Right lobe of liver (tissue), 6 donors: ENCODE results near the gene CLNK. TPM values are rescaled to one million over a fixed set of nuclear protein-coding genes. Genes with fewer than 3 reads are reported as not detected.

Experiments
- ATAC-seq, 4 donors: fragments of 200-7000 bp; cut with Tn5 transposase; one replicate each; pipeline ENCODE4 v1.9.1; 2020; ENCODE audit warnings: mild to moderate bottlenecking in 4 of 4, moderate library complexity in 4 of 4
- DNase-seq, 3 donors: peaks; one replicate each; pipeline ENCODE4 v3.0.0-alpha.2; 2020
- H3K27ac ChIP-seq, 3 donors: fragments of 200-600 bp; one replicate each; pipeline ENCODE4 v1.8.0; 2022
- H3K27me3 ChIP-seq, 2 donors: fragments of 200-600 bp; one replicate each; pipeline ENCODE4 v1.8.0; 2022
- H3K36me3 ChIP-seq, 4 donors: fragments of 200-600 bp; sonication (generic) in 1 of 4; one replicate each; pipeline versions ENCODE4 v1.5.1 to v1.8.0; 2017 to 2022; ENCODE audit warnings: control low read depth in 1 of 4
- H3K4me1 ChIP-seq, 4 donors: fragments of 200-600 bp; sonication (generic) in 1 of 4; one replicate each; pipeline versions ENCODE4 v1.5.1 to v1.8.0; 2017 to 2022; ENCODE audit warnings: control low read depth in 1 of 4
- H3K4me3 ChIP-seq, 3 donors: fragments of 200-600 bp; one replicate each; pipeline ENCODE4 v1.8.0; 2022
- H3K9me3 ChIP-seq, 4 donors: fragments of 200-600 bp; sonication (generic) in 1 of 4; one replicate each; pipeline versions ENCODE4 v1.5.1 to v1.8.0; 2017 to 2022; ENCODE audit warnings: control low read depth in 1 of 4
- POLR2A ChIP-seq: fragments of 450-650 bp; IDR thresholded peaks from one replicate; pipeline ENCODE4 v1.6.1; 2017; ENCODE audit warnings: antibody characterized with exemption, mild to moderate bottlenecking
- WGBS: methylation state at CpG from one replicate; pipeline ENCODE4 v1.1.6; 2018; ENCODE audit warnings: low coverage, low lambda C conversion rate; ENCODE audit not compliant: insufficient coverage; ENCODE audit errors: missing lambda C conversion rate; 5-methylcytosine and 5-hydroxymethylcytosine counted together
- intact Hi-C, 2 donors: fragments of 100-400 bp; cut with DNase I; formaldehyde crosslinking; loops; one replicate each; pipeline versions ENCODE4 v1.11.2 to v1.14.1; 2022
- total RNA-seq, 6 experiments: library from RNA; depleted of rRNA in 2 of 6; stranded (reverse); fragments of >200 nt in 2 of 6; fragmentation: NEBNext Ultra II Directional in 3 of 6; extraction: Animal tissue kit (Norgen Biotek cat#: 25700) in 3 of 6; gene quantifications; one replicate each; pipeline versions ENCODE4 v1.1.0 to v1.2.4, GENCODE V29; 2016 to 2023
- TF ChIP-seq, protein P1 (sequence below), 4 donors: fragments of 200-600 bp in 3 of 4; fragments of 450-650 bp in 1 of 4; IDR thresholded peaks; one replicate each; pipeline versions ENCODE4 v1.5.1 to v1.8.0; 2016 to 2022; ENCODE audit warnings: antibody characterized with exemption in 4 of 4, mild to moderate bottlenecking in 2 of 4
- donor health status: DM: no; HTN: yes; CAD: no.
- donor health status: DM: no; HTN: no; CAD: no.
- donor health status: DM: no; HTN: no; CAD: no.
- donor health status: DM: no; HTN: yes; CAD: no.
- donor health status: DM: no; HTN: yes; CAD: no.

CLNK gene
- total RNA-seq, 6 experiments from 2014 or later = not detected

DNA sequence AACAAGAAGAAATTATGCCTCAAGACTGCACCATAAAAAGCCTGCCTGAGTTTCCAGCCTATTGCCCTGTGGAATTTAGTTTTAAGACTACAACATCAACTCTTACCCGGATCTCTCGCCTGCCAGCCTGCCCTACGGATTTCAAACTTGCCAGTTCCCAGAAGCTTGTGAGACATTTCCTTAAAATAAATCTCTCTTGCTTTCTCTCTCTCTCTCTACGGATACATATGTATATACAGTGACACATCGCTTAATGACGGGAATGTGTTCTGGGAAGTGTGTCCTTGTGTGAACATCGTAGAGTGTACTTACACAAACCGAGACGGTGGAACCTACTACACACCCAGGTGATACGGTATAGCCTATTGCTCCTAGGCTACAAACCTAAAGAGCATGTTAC lies 79.5 kb downstream of the CLNK start:
- no peak overlapping the region for H3K4me3 ChIP-seq

DNA sequence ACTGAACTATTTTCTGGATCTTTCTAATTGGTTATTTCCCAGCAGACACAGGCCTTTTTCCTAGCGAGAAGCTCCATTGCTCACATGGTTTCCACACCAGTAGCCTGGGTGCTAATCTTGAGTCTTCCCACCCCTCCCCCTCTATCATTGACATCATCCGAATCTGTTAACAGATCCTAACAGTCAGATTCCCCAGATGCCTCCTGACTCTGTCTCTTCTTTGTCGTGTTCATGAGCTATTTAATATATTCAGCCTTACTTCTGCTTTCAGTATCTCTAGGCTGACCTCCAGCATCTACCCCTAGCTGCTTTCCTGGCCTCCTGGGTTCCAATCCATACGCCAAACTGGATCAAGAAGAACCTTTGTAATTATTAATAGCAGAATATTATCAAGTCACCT lies 85.0 kb downstream of the CLNK start:
- H3K4me1 ChIP-seq = no peaks in the 10 kb centered on the region
- 68% methylated on average over 4 of the region's 4 CpGs for WGBS
- ATAC-seq (no peak), DNase-seq (no peak)
- no peak for TF ChIP-seq POLR2A
- TF ChIP-seq, protein P1, sequence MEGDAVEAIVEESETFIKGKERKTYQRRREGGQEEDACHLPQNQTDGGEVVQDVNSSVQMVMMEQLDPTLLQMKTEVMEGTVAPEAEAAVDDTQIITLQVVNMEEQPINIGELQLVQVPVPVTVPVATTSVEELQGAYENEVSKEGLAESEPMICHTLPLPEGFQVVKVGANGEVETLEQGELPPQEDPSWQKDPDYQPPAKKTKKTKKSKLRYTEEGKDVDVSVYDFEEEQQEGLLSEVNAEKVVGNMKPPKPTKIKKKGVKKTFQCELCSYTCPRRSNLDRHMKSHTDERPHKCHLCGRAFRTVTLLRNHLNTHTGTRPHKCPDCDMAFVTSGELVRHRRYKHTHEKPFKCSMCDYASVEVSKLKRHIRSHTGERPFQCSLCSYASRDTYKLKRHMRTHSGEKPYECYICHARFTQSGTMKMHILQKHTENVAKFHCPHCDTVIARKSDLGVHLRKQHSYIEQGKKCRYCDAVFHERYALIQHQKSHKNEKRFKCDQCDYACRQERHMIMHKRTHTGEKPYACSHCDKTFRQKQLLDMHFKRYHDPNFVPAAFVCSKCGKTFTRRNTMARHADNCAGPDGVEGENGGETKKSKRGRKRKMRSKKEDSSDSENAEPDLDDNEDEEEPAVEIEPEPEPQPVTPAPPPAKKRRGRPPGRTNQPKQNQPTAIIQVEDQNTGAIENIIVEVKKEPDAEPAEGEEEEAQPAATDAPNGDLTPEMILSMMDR (IDR thresholded peaks at IDR 0.05) = no peak
- no peak overlapping the region for H3K27ac ChIP-seq
- H3K27me3 ChIP-seq = no peaks in the 10 kb centered on the region
- no peaks in the 10 kb centered on the region for H3K9me3 ChIP-seq
- intact Hi-C loops = no loop called here
- H3K36me3 ChIP-seq = no peaks in the 10 kb centered on the region
- no peak overlapping the region for H3K4me3 ChIP-seq

More for the DNA sequence above, 79.5 kb downstream of the CLNK start:
- Histone ChIP-seq H3K27me3 (no peaks in the 10 kb centered on the region), H3K36me3 (no peaks in the 10 kb centered on the region), H3K27ac (no peak overlapping the region), H3K4me1 (no peaks in the 10 kb centered on the region), H3K9me3 (no peaks in the 10 kb centered on the region)
- intact Hi-C loops = no loop called here
- ATAC-seq (no peak), DNase-seq (no peak)
- TF ChIP-seq POLR2A = no peak
- TF ChIP-seq, protein P1 (IDR thresholded peaks at IDR 0.05) = no peak
- WGBS = 87% methylated on average over 10 of the region's 10 CpGs

DNA sequence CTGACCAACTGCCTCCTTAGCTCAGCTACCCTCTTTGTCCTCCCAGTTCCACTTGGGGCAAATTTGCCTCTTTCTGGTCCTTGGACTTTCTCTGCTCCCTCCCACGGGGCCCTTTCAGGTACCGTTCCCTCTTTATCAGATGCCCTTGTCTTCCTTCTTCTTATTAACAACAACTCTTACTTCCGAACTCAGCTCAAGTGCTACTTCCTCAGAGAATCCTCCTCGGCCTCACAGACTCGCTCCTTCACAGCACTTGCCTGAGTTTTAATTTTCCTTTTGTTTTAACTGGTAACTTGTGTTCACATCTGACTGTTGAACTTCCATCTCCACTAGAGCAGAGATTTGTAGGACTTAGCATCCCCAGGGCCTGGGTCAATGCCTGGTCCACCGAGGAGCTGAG lies 85.7 kb downstream of the CLNK start:
- DNase-seq (no peak), ATAC-seq (no peak)
- Histone ChIP-seq H3K4me1 (no peaks in the 10 kb centered on the region), H3K27ac (no peak overlapping the region), H3K9me3 (no peaks in the 10 kb centered on the region), H3K4me3 (no peak overlapping the region), H3K27me3 (no peaks in the 10 kb centered on the region), H3K36me3 (no peaks in the 10 kb centered on the region)
- 46% methylated on average over 6 of the region's 6 CpGs for WGBS
- TF ChIP-seq, protein P1 (IDR thresholded peaks at IDR 0.05) = no peak
- no peak for TF ChIP-seq POLR2A
- intact Hi-C loops = no loop called here

DNA sequence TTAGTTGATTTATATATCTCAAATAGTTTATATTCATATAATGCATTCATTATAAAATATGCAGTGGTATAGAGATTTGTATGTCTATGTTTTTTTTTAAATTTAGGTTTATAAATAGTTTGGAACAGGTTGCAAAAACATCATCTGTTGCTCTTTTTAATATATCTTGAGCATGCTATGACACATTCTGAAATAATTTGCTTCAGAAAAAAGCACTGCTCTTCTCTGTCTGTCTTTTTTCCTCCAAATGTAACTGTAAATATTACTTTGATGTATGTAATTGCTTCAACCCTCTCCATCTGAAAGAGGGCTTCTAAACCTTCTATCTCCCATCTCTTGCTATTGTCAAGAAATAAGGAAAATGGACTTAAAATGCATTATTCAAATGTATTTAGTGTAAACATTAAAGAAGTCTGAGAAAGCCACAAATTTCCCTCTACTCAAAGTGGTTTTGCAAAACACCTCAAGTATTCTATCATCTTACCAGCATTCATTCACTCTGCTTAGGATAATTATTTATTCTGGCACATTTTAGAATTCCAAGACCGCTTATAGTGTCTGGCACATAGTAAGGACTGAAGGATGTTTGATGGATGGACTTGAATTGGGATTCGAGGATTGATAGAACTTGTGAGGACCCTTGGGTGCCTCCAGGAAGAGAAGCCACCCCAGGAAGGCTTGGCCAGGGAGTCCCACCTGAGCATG lies 87.8 kb downstream of the CLNK start:
- ATAC-seq = no peak
- no peak overlapping the region for H3K27ac ChIP-seq
- intact Hi-C loops = no loop called here
- H3K4me1 ChIP-seq = no peaks in the 10 kb centered on the region
- no peak overlapping the region for H3K4me3 ChIP-seq
- no peaks in the 10 kb centered on the region for H3K9me3 ChIP-seq
- H3K27me3 ChIP-seq = no peaks in the 10 kb centered on the region
- H3K36me3 ChIP-seq = no peaks in the 10 kb centered on the region
- DNase-seq = no peak
- WGBS = 63% methylated on average over 2 of the region's 2 CpGs
- TF ChIP-seq, protein P1 (IDR thresholded peaks at IDR 0.05) = no peak
- no peak for TF ChIP-seq POLR2A
